ENCODE results near the gene ENTPD2. TPM values are rescaled to one million over a fixed set of nuclear protein-coding genes. Genes with fewer than 3 reads are reported as not detected.

ENTPD2 gene
- total and polyA plus RNA-seq, 9 of the 15 experiments (the other 6 are each of a cell fraction or from before 2014, with no cell fraction given): 0.04 to 0.60 (median 0.14) TPM; not detected in 4

- TF ChIP-seq KLF6 (CRISPR knock-in tag; IDR thresholded peaks at IDR 0.05; ENCODE audit: borderline replicate concordance) (no peak), ZKSCAN8 (CRISPR knock-in tag; IDR thresholded peaks at IDR 0.05) (no peak), MAZ (CRISPR knock-in tag; conservative IDR thresholded peaks at IDR 0.05 in 1 of 2, IDR thresholded peaks at IDR 0.05 in 1 of 2) (no peak), MBD2 (IDR thresholded peaks at IDR 0.05; ENCODE audit: borderline replicate concordance, low read depth) (no peak), SPI1 (IDR thresholded peaks at IDR 0.05; ENCODE audit: borderline replicate concordance, low read depth, low read length) (no peak), ZBTB7A (IDR thresholded peaks at IDR 0.05; ENCODE audit: borderline replicate concordance, control insufficient read depth, low read depth, low read length) (no peak), ZKSCAN1 (IDR thresholded peaks at IDR 0.05; ENCODE audit: low read depth, low read length) (no peak), XRCC3 (IDR thresholded peaks at IDR 0.05) (no peak), SUPT5H (IDR thresholded peaks at IDR 0.05) (no peak), DNMT1 (IDR thresholded peaks at IDR 0.05) (no peak), POLR2H (tag; IDR thresholded peaks at IDR 0.05; ENCODE audit: low read depth) (no peak), SMARCB1 (IDR thresholded peaks at IDR 0.05; ENCODE audit: insufficient read length, low read depth) (no peak), HMGN3 (IDR thresholded peaks at IDR 0.05; ENCODE audit: borderline replicate concordance, extremely low read depth, insufficient read length, low read depth, low read length) (peak; percentile 48), TOE1 (IDR thresholded peaks at IDR 0.05; ENCODE audit: borderline replicate concordance) (no peak), TOE1 (CRISPR knock-in tag; IDR thresholded peaks at IDR 0.05; ENCODE audit: borderline replicate concordance, low read depth) (no peak), RUNX1 (IDR thresholded peaks at IDR 0.05; ENCODE audit: low read depth) (no peak), TFE3 (CRISPR knock-in tag; IDR thresholded peaks at IDR 0.05) (0 out of 2 replicates have a peak, but pooled peaks have one; percentile 25), ARID3A (IDR thresholded peaks at IDR 0.05; ENCODE audit: borderline replicate concordance, low read depth, low read length) (no peak), TARDBP (IDR thresholded peaks at IDR 0.05) (no peak), THAP7 (CRISPR knock-in tag; IDR thresholded peaks at IDR 0.05) (no peak), GTF2A2 (tag; IDR thresholded peaks at IDR 0.05) (no peak), ZNF436 (CRISPR knock-in tag; IDR thresholded peaks at IDR 0.05) (no peak), CTCF (IDR thresholded peaks at IDR 0.05 in 2 of 3, conservative IDR thresholded peaks at IDR 0.05 in 1 of 3; ENCODE audit: insufficient read depth in 2 of 3, low read depth in 1 of 3, low read length in 3 of 3) (no peak)
These were observed 23.3 kb upstream of the ENTPD2 start, which contains the start of gene UAP1L1 (continued) for GRCh38 chr9:137077010-137077747.

Measured in K562 (cell line).